Uterus (tissue), 4 donors: Measurements from ENCODE around the gene TRPT1. TPM values are rescaled to one million over a fixed set of nuclear protein-coding genes. Genes with fewer than 3 reads are reported as not detected.
A peak's percentile ranks its signal among the peaks of the same experiment; 100 is the strongest.

Experiments used
- DNase-seq, 2 donors: peaks; one replicate each; pipeline ENCODE4 v3.0.0-alpha.2; 2019 to 2020
- H3K27ac ChIP-seq, 2 donors: fragments of 200-600 bp; sonication (generic); 1 replicate in 1 of 2; 2 replicates in 1 of 2; pipeline ENCODE4 v1.5.1; 2016 to 2018
- H3K27me3 ChIP-seq, 2 donors: fragments of 200-600 bp; sonication (generic); one replicate each; pipeline ENCODE4 v1.5.1; 2018 to 2019; ENCODE audit warnings: control low read depth in 1 of 2
- H3K36me3 ChIP-seq, 2 donors: fragments of 200-600 bp; sonication (generic); one replicate each; pipeline ENCODE4 v1.5.1; 2019; ENCODE audit warnings: control low read depth in 1 of 2
- H3K4me1 ChIP-seq, 2 donors: fragments of 200-600 bp; sonication (generic); one replicate each; pipeline ENCODE4 v1.5.1; 2018 to 2019; ENCODE audit warnings: control low read depth in 1 of 2
- H3K4me3 ChIP-seq, 2 donors: fragments of 200-600 bp; sonication (generic); 1 replicate in 1 of 2; 2 replicates in 1 of 2; pipeline ENCODE4 v1.5.1; 2018 to 2019; ENCODE audit warnings: mild to moderate bottlenecking in 1 of 2
- H3K9me3 ChIP-seq, 2 donors: fragments of 200-600 bp; sonication (generic); one replicate each; pipeline ENCODE4 v1.5.1; 2019; ENCODE audit warnings: control low read depth in 1 of 2
- CTCF ChIP-seq, 4 experiments: fragments of 200-600 bp in 2 of 4; fragments of 450-650 bp in 2 of 4; sonication (generic) in 2 of 4; IDR thresholded peaks; one replicate each; pipeline ENCODE4 v1.5.1; 2016 to 2019; ENCODE audit warnings: antibody characterized with exemption in 4 of 4, mild to moderate bottlenecking in 2 of 4, moderate library complexity in 1 of 4
- POLR2A ChIP-seq, 2 donors: fragments of 450-650 bp; IDR thresholded peaks; one replicate each; pipeline ENCODE4 v1.6.1; 2016; ENCODE audit warnings: antibody characterized with exemption in 2 of 2, mild to moderate bottlenecking in 1 of 2, moderate library complexity in 1 of 2
- intact Hi-C: fragments of 100-400 bp; cut with DNase I; formaldehyde crosslinking; loops from one replicate; pipeline ENCODE4 v1.15.1; 2023; ENCODE audit warnings: low total_unique reads
- total RNA-seq, 4 donors: library from RNA; depleted of rRNA in 3 of 4; stranded (reverse); fragments of >200 nt in 3 of 4; gene quantifications; one replicate each; pipeline versions ENCODE4 v1.1.0 to v1.2.4, GENCODE V29; 2014 to 2023
- donor health status: DM: yes; HTN: yes; CAD: no.

The TRPT1 gene
- total RNA-seq, 4 donors from 2014 or later = 7.2 to 42.9 (median 18.7) TPM

- peak overlapping the region; percentile 93 to 95 for H3K27ac ChIP-seq
- peak; percentile 99 to 100 for TF ChIP-seq POLR2A (IDR thresholded peaks at IDR 0.05)
- peak; percentile 10 to 74 (median 55) for TF ChIP-seq CTCF (IDR thresholded peaks at IDR 0.05)
- H3K36me3 ChIP-seq = no peaks in the 10 kb centered on the region
- peak overlapping the region; percentile 44 to 75 for H3K4me3 ChIP-seq
- H3K27me3 ChIP-seq = no peaks in the 10 kb centered on the region
- H3K4me1 ChIP-seq = peaks cover 0 to 12% of the 10 kb centered on the region in 2 donors
- intact Hi-C loops = no loop called here
- DNase-seq = peak; percentile 85 to 89
- no peaks in the 10 kb centered on the region for H3K9me3 ChIP-seq
These were observed 40.8 kb downstream of the TRPT1 start for GRCh38 chr11:64185175-64185692.

- no peaks in the 10 kb centered on the region for H3K36me3 ChIP-seq
- no peaks in the 10 kb centered on the region for H3K9me3 ChIP-seq
- H3K4me1 ChIP-seq = peaks cover 0 to 12% of the 10 kb centered on the region in 2 donors
- no peak overlapping the region for H3K4me3 ChIP-seq
- no peaks in the 10 kb centered on the region for H3K27me3 ChIP-seq
- peak overlapping the region; percentile 93 to 95 for H3K27ac ChIP-seq
- DNase-seq = no peak
- TF ChIP-seq POLR2A (IDR thresholded peaks at IDR 0.05) = no peak
- TF ChIP-seq CTCF (IDR thresholded peaks at IDR 0.05) = no peak
- intact Hi-C loops = no loop called here
These were observed 42.1 kb downstream of the TRPT1 start for GRCh38 chr11:64183890-64184289.

- H3K9me3 ChIP-seq = no peaks in the 10 kb centered on the region
- peaks cover 0 to 9% of the 10 kb centered on the region in 2 donors for H3K4me1 ChIP-seq
- intact Hi-C loops = no loop called here
- H3K27ac ChIP-seq = peak overlapping the region; percentile 79 to 90
- peak overlapping the region in 1 of 2 donors; percentile 9 for H3K4me3 ChIP-seq
- peak; percentile 91 to 95 for DNase-seq
- no peaks in the 10 kb centered on the region for H3K36me3 ChIP-seq
- TF ChIP-seq POLR2A (IDR thresholded peaks at IDR 0.05) (peak; percentile 90 to 96), CTCF (IDR thresholded peaks at IDR 0.05) (peak in 1 of 4 experiments; percentile 33)
- H3K27me3 ChIP-seq = no peaks in the 10 kb centered on the region
These were observed 44.2 kb downstream of the TRPT1 start for GRCh38 chr11:64181506-64182411.

GRCh38 chr11:64180891-64181290, 45.1 kb downstream of the TRPT1 start:
- intact Hi-C loops = no loop called here
- Histone ChIP-seq H3K36me3 (no peaks in the 10 kb centered on the region), H3K9me3 (no peaks in the 10 kb centered on the region), H3K4me3 (peak overlapping the region in 1 of 2 donors; percentile 9), H3K27me3 (no peaks in the 10 kb centered on the region), H3K27ac (peak overlapping the region; percentile 79 to 90), H3K4me1 (peaks cover 0 to 9% of the 10 kb centered on the region in 2 donors)
- no peak for DNase-seq
- TF ChIP-seq POLR2A (IDR thresholded peaks at IDR 0.05) (no peak), CTCF (IDR thresholded peaks at IDR 0.05) (no peak)
